ENCODE measurements around the gene CRLF1. TPM values are rescaled to one million over a fixed set of nuclear protein-coding genes. Genes with fewer than 3 reads are reported as not detected.

Gene CRLF1, protein sequence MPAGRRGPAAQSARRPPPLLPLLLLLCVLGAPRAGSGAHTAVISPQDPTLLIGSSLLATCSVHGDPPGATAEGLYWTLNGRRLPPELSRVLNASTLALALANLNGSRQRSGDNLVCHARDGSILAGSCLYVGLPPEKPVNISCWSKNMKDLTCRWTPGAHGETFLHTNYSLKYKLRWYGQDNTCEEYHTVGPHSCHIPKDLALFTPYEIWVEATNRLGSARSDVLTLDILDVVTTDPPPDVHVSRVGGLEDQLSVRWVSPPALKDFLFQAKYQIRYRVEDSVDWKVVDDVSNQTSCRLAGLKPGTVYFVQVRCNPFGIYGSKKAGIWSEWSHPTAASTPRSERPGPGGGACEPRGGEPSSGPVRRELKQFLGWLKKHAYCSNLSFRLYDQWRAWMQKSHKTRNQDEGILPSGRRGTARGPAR
- not detected in 2 replicates for total RNA-seq (2013; cell fraction: nucleolus; rRNA removed)
- total RNA-seq (2014; rRNA removed) (not detected in 2 replicates), total RNA-seq (2014; rRNA removed; fragmentation: Illumina TruSeq; extraction: Trizol) (not detected in 2 replicates), total RNA-seq (2021) (0.33 and 0.43 TPM in 2 replicates), polyA plus RNA-seq (2011; rRNA removed) (not detected in 2 replicates), polyA plus RNA-seq (2014; fragmentation: Illumina TruSeq; extraction: Trizol) (not detected in 2 replicates), polyA plus RNA-seq (2014; fragmentation: Nextera tagmentation; extraction: Ambion mirVana) (under 1 TPM; 0.35 to 0.76 TPM), polyA plus RNA-seq (2014; rRNA removed) (0.10 TPM in 1 of 2 replicates, not detected in the other), polyA plus RNA-seq (2016; fragmentation: Nextera tagmentation; extraction: Ambion mirVana) (1 to 10 TPM in 1 of 2 experiments, under 1 TPM in 1; 0.63 to 1.2 TPM), polyA minus RNA-seq (2011; rRNA and poly(A)+ RNA removed) (not detected in 2 replicates), Bru-seq, nascent RNA (percentile 6 among the genes with signal in this experiment), BruChase-seq, experiment 1, labeled RNA remaining after a 6-hour chase (not detected), BruChase-seq, experiment 2, labeled RNA remaining after a 2-hour chase (not detected)
- 1.8 TPM for polyA plus RNA-seq (2011; ENCODE audit: low read depth)
- 0.10 and 0.27 TPM in 2 replicates for polyA plus RNA-seq (2011; cell fraction: cytosol; rRNA removed)
- 0.51 and 0.72 TPM in 2 replicates for polyA plus RNA-seq (2011; cell fraction: nucleus; rRNA removed)
- polyA plus RNA-seq (2012) = 2.3 and 3.3 TPM in 2 replicates
- not detected in 2 replicates for polyA minus RNA-seq (2011; cell fraction: cytosol; rRNA and poly(A)+ RNA removed)
- polyA minus RNA-seq (2011; cell fraction: nucleus; rRNA and poly(A)+ RNA removed) = not detected in 2 replicates
- long read RNA-seq, experiment 1, partial matches to known transcripts = 0 of 1 reads
- long read RNA-seq, experiment 1, other reads (novel, unspliced or antisense) = 1 of 1 reads
- long read RNA-seq, experiment 2, partial matches to known transcripts = 0 of 16 reads
- long read RNA-seq, experiment 2, other reads (novel, unspliced or antisense) = 16 of 16 reads

- FAIRE-seq = no peak
- H3K9me3 ChIP-seq (replicated peaks; ENCODE audit: control insufficient read depth, insufficient read depth, low read length) = no peaks in the 10 kb centered on the region
- ChIA-PET RAD21 (ENCODE audit: unreplicated experiment) (no interaction called here), CTCF (no interaction called here), POLR2A (no interaction called here), SMC1A (ENCODE audit: uncharacterized antibody, unreplicated experiment) (no interaction called here)
- no peak within 1 kb of the TSS for H2AFZ ChIP-seq (ENCODE audit: control insufficient read depth, low read depth, low read length)
- no peak for ATAC-seq
- in situ Hi-C loops (cut with MboI) = no loop called here
- no peak within 1 kb of the TSS for H3K27ac ChIP-seq (ENCODE audit: control insufficient read depth, insufficient read depth)
- BruUV-seq (replicated peaks) = no TSS peak
- H3K27me3 ChIP-seq (replicated peaks in 1 of 2; ENCODE audit: control insufficient read depth in 2 of 2, insufficient read depth in 2 of 2, low read length in 1 of 2) = peaks cover 22 to 26% of the 10 kb centered on the region in 2 experiments
- DNase-seq (ENCODE audit: low read depth, low spot score) = no peak
- H3K4me2 ChIP-seq (ENCODE audit: control insufficient read depth, insufficient read depth) = no peak within 1 kb of the TSS
- no peak within 1 kb of the TSS for H3K9ac ChIP-seq (ENCODE audit: control insufficient read depth, insufficient read depth, low read length)
- H3K79me2 ChIP-seq (ENCODE audit: control insufficient read depth, insufficient read depth, low read length) = no peaks in the 10 kb centered on the region
- H4K20me1 ChIP-seq (ENCODE audit: control insufficient read depth, insufficient read depth) = no peaks in the 10 kb centered on the region; the same call in none of the 2 replicates
- WGBS (ENCODE audit: insufficient coverage, insufficient replicate concordance, low lambda C conversion rate, missing lambda C conversion rate) = 8% methylated on average over 42 of the region's 116 CpGs
- intact Hi-C loops (cut with micrococcal nuclease; ENCODE audit: unreplicated experiment) = no loop called here
- no peaks in the 10 kb centered on the region for H3K4me1 ChIP-seq (ENCODE audit: control insufficient read depth, insufficient read depth, low read length)
- no peaks in the 10 kb centered on the region for H3K36me3 ChIP-seq (ENCODE audit: control insufficient read depth in 2 of 2, insufficient read depth in 2 of 2, low read length in 1 of 2)
- H3K4me3 ChIP-seq = no peak within 1 kb of the TSS
- TF ChIP-seq JUNB (IDR thresholded peaks at IDR 0.05) = no peak
- TF ChIP-seq USF1 (IDR thresholded peaks at IDR 0.05; ENCODE audit: borderline replicate concordance, extremely low read length, insufficient read depth, low read depth, low read length) = no peak
- TF ChIP-seq BCL3 (IDR thresholded peaks at IDR 0.05; ENCODE audit: borderline replicate concordance, insufficient read depth, low read depth, low read length, poor library complexity, severe bottlenecking) = no peak
- no peak for TF ChIP-seq CREM (IDR thresholded peaks at IDR 0.05; ENCODE audit: low read depth)
- no peak for TF ChIP-seq REST (IDR thresholded peaks at IDR 0.05; ENCODE audit: low read depth, low read length)
- no peak for TF ChIP-seq POU2F2 (IDR thresholded peaks at IDR 0.05; ENCODE audit: borderline replicate concordance, low read depth, low read length)
- TF ChIP-seq SP1 (IDR thresholded peaks at IDR 0.05; ENCODE audit: low read depth, low read length) = no peak
- TF ChIP-seq POLR2AphosphoS2 (IDR thresholded peaks at IDR 0.05; ENCODE audit: low read depth, low read length) = no peak
- TF ChIP-seq YY1 (IDR thresholded peaks at IDR 0.05; ENCODE audit: low read depth, low read length) = no peak
- TF ChIP-seq, protein P1, sequence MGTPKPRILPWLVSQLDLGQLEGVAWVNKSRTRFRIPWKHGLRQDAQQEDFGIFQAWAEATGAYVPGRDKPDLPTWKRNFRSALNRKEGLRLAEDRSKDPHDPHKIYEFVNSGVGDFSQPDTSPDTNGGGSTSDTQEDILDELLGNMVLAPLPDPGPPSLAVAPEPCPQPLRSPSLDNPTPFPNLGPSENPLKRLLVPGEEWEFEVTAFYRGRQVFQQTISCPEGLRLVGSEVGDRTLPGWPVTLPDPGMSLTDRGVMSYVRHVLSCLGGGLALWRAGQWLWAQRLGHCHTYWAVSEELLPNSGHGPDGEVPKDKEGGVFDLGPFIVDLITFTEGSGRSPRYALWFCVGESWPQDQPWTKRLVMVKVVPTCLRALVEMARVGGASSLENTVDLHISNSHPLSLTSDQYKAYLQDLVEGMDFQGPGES (IDR thresholded peaks at IDR 0.05) = no peak
Observed at GRCh38 chr19:18606281-18607225, at the start of gene CRLF1. CRLF1 (minus strand) TSS chr19:18606799; CDS start chr19:18606656, 143 bp downstream.
